Coronary artery (tissue), 2 donors: ENCODE results near the gene RAPGEF6.

Source experiments
- DNase-seq: peaks from one replicate; pipeline ENCODE4 v3.0.0-alpha.2; 2017; ENCODE audit warnings: low spot score
- H3K27ac ChIP-seq, 2 donors: fragments of 200-600 bp; sonication (generic); one replicate each; pipeline ENCODE4 v1.5.1; 2016 to 2019
- H3K4me3 ChIP-seq: fragments of 200-600 bp; sonication (generic); 2 replicates; pipeline ENCODE4 v1.5.1; 2016; ENCODE audit warnings: mild to moderate bottlenecking, moderate library complexity
- TF ChIP-seq, protein P1 (sequence below): fragments of 200-600 bp; sonication (generic); IDR thresholded peaks from one replicate; pipeline ENCODE4 v1.5.1; 2019; ENCODE audit warnings: antibody characterized with exemption

RAPGEF6 gene

DNA sequence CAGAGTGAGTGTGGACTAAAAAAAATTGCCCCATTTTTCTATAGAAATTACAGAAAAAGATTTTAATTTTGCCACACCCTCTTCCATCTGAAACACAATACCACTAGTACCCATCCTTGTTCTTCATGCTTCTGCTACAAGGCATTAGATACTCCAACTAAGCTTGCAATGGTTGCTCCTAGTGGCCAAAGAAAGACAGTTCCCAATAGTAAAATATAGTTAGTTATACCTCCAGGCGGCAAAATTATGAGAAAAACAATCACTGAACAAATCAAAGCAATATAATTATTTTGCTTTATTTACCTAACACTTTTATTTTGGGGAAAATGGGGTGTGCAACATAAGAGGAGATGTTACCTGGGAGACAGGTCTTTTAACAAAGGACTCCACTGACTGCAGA, 101.2 kb downstream of the RAPGEF6 start:
- DNase-seq = no peak
- no peak overlapping the region for H3K4me3 ChIP-seq
- TF ChIP-seq, protein P1, sequence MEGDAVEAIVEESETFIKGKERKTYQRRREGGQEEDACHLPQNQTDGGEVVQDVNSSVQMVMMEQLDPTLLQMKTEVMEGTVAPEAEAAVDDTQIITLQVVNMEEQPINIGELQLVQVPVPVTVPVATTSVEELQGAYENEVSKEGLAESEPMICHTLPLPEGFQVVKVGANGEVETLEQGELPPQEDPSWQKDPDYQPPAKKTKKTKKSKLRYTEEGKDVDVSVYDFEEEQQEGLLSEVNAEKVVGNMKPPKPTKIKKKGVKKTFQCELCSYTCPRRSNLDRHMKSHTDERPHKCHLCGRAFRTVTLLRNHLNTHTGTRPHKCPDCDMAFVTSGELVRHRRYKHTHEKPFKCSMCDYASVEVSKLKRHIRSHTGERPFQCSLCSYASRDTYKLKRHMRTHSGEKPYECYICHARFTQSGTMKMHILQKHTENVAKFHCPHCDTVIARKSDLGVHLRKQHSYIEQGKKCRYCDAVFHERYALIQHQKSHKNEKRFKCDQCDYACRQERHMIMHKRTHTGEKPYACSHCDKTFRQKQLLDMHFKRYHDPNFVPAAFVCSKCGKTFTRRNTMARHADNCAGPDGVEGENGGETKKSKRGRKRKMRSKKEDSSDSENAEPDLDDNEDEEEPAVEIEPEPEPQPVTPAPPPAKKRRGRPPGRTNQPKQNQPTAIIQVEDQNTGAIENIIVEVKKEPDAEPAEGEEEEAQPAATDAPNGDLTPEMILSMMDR = no peak
- H3K27ac ChIP-seq = no peak overlapping the region

DNA sequence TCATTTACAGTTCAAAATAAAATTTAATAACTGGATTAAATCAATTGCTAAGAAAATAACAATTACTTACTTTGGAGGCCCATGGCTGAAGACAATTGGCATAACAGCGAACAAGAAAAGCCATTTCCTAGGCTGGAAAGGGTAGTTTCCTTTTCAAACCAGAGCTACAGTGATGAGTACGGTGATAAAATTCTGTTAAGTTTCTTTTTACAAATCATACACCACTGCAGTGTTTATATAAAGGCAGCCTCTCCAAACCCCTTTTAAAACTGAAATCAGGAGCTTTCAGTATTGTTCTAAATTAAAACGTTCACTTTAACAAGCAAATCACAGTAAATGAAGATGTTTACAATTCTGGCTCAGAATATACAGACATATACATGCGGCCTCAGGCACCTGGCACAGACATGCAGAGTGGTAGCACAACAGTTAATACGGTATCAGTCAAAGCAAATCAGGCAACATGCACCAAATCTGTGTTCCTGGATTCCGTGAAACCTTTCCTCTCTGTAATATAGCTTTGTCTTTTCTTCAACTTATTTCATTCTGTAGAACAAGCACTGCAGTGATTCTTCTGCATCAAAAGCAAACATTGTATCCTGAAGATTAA, 102.9 kb downstream of the RAPGEF6 start:
- DNase-seq = no peak
- TF ChIP-seq, protein P1 = no peak
- H3K27ac ChIP-seq = no peak overlapping the region
- H3K4me3 ChIP-seq = peak overlapping the region; percentile 41

DNA sequence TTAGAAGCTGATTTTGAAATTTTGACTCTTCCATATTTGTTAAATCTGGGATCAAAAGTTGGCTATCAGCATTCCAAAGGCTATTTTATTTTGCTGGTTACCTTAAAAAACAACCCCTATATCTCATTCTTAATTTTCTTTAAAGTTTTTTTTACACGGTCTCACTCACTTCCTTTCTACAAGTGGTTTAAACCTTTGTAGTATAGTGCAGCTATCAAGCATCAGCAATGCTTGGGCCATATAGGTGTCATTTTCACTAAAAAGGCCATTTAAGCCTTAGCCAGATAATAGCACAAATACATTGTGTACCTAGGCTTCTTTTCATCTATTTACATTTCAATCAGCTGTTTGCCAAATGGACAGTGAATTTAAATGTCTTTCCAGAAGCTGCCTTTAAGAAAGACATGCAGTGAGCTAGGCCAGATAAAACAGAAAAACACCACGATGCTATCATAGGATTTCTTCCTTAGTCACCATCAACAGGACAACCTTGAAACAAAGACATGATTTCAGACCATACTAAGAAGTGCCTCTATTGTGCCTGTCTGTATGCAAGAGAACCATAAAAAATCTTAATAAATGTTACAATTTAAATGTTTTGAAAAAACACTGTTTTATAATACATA, 104.2 kb downstream of the RAPGEF6 start:
- H3K4me3 ChIP-seq = no peak overlapping the region
- H3K27ac ChIP-seq = no peak overlapping the region
- TF ChIP-seq, protein P1 = no peak
- no peak for DNase-seq

DNA sequence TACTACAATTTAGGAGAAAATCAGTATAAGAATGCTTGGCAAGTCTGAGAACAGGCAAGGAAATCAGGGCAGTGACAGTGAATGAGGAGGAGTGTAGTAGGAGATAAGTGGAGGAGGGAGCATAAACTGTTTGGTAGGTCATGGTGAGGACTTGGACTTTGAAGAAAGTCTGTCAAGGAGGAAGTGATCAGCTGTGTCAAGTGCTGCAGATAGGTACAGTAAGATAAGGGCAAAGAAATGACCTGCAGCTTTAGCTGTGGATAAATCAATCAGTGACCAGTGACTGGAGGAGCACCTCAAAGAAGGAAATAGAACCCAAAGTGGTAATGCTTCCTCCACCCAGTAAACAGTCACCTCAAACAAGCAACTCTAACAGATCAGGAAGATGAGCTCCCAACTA, 106.3 kb downstream of the RAPGEF6 start:
- H3K27ac ChIP-seq = no peak overlapping the region
- no peak overlapping the region for H3K4me3 ChIP-seq
- TF ChIP-seq, protein P1 = no peak
- DNase-seq = no peak

DNA sequence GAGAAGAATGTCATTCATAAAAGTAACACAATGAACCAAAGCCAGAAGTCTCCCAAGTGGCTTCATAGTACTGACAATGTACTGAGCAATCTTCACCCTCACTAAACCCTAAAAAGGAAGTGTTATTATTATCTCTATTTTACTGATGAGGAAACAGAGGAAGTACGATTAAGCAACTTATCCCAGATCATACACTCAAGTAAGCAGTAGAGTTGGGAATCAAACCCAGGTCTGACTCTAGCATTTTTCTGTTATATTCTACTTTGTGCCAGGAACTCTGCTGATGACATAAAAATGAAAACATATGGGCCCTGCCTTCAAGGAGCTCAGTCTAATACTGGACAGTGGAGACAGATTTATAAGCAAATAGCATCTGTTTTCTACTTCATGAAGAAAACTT, 109.2 kb downstream of the RAPGEF6 start:
- Histone ChIP-seq H3K4me3 (no peak overlapping the region), H3K27ac (no peak overlapping the region)
- TF ChIP-seq, protein P1 = no peak
- DNase-seq = no peak

DNA sequence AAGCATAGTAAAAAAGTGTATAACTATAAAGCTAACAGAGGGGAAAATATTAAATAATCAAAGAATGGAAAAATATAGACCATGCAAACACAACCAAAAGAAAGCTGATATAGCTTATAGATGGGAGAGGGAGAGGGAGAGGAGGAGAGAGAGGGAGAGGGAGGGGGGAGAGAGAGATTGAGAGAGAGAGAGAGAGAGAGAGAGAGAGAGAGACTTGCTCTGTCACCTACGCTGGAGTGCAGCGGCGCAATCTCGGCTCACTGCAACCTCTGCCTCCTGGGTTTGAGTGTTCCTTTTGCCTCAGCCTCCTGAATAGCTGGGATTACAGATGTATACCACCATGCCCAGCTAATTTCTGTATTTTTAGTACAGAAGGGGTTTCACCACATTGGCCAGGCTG, 110.6 kb downstream of the RAPGEF6 start:
- no peak for DNase-seq
- Histone ChIP-seq H3K27ac (no peak overlapping the region), H3K4me3 (no peak overlapping the region)
- TF ChIP-seq, protein P1 = no peak

DNA sequence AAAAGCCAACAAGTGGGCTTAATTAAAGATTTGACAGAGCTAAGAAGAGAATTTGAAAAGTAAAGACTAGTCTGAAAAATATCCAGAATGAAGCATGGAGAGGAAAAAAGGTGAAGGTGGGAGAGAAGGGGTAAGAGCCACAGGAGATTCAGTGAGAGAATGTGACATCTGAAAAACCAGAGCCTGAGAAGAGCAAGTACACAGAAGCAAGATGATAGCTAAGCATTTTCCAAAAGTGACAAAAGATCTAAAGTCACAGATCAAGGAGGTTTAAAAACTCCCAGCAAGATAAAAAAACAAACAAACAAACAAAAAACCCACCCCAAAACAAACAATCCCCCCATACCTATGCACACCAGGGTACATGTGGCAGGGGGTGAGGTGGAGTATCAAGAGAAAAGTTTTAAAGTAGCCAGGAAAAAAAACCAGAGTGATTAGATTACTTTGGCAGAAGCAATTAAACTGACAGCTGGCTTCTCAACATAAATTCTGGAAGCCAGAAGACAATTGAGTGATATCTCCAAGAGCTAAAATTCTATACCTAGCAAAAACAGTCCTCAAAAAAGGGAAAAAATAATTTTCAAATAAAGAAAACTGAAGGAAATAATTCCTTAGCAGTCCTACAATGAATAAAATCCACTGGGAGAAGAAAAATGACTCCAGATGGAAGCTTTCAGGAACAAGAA, 111.4 kb downstream of the RAPGEF6 start:
- Histone ChIP-seq H3K27ac (no peak overlapping the region), H3K4me3 (no peak overlapping the region)
- DNase-seq = no peak
- TF ChIP-seq, protein P1 = no peak
